PFSK-1 (cell line): ENCODE data around the gene OTOP1.

Source experiments
- FOXP2 ChIP-seq: optimal IDR thresholded peaks from 2 replicates; pipeline ENCODE3; 2011; ENCODE audit warnings: borderline replicate concordance, control low read depth, inconsistent platforms; ENCODE audit not compliant: insufficient read depth; ENCODE audit errors: extremely low read length, extremely low read depth
- POLR2AphosphoS5 ChIP-seq: IDR thresholded peaks from 2 replicates; pipeline ENCODE4 v1.6.1; 2012; ENCODE audit warnings: low read depth, mild to moderate bottlenecking, control low read depth, low read length, moderate library complexity
- SIN3A ChIP-seq: IDR thresholded peaks from 2 replicates; pipeline ENCODE4 v1.6.1; 2012; ENCODE audit warnings: mild to moderate bottlenecking, low read length, moderate library complexity, borderline replicate concordance; ENCODE audit not compliant: insufficient read depth
- TAF1 ChIP-seq: IDR thresholded peaks from 2 replicates; pipeline ENCODE4 v1.6.1; 2012; ENCODE audit warnings: low read length, control low read depth, borderline replicate concordance; ENCODE audit not compliant: insufficient read depth
- TF ChIP-seq, protein P1 (sequence below), 2 experiments: IDR thresholded peaks; 2 replicates each; pipeline versions ENCODE4 v1.6.1 to v1.8.0; 2011 to 2012; ENCODE audit warnings: low read depth in 2 of 2, low read length in 2 of 2, control low read depth in 1 of 2, inconsistent platforms in 1 of 2, mild to moderate bottlenecking in 1 of 2, moderate library complexity in 1 of 2; ENCODE audit not compliant: insufficient read depth in 1 of 2

OTOP1 gene

DNA sequence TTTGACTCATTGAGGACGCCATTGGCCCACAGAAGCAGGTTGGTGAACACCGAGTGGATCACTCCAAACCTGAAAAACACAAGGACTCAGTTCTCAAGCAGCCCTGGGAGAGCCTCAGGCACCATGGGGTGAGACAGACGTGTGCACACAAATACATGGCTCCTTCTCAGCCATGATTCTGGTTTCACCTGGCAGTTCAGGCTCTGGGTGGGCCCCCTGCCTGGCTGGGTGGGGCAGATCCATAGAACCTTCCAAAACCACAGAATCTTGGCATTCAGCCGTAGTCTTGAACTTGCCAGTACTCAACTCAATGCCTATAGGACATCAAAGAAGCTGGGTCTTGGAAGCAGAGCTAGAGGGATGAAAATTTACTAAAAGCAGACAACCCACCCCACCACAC, 24.2 kb downstream of the OTOP1 start:
- TF ChIP-seq TAF1 (no peak), FOXP2 (no peak)
- TF ChIP-seq, protein P1, sequence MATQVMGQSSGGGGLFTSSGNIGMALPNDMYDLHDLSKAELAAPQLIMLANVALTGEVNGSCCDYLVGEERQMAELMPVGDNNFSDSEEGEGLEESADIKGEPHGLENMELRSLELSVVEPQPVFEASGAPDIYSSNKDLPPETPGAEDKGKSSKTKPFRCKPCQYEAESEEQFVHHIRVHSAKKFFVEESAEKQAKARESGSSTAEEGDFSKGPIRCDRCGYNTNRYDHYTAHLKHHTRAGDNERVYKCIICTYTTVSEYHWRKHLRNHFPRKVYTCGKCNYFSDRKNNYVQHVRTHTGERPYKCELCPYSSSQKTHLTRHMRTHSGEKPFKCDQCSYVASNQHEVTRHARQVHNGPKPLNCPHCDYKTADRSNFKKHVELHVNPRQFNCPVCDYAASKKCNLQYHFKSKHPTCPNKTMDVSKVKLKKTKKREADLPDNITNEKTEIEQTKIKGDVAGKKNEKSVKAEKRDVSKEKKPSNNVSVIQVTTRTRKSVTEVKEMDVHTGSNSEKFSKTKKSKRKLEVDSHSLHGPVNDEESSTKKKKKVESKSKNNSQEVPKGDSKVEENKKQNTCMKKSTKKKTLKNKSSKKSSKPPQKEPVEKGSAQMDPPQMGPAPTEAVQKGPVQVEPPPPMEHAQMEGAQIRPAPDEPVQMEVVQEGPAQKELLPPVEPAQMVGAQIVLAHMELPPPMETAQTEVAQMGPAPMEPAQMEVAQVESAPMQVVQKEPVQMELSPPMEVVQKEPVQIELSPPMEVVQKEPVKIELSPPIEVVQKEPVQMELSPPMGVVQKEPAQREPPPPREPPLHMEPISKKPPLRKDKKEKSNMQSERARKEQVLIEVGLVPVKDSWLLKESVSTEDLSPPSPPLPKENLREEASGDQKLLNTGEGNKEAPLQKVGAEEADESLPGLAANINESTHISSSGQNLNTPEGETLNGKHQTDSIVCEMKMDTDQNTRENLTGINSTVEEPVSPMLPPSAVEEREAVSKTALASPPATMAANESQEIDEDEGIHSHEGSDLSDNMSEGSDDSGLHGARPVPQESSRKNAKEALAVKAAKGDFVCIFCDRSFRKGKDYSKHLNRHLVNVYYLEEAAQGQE (IDR thresholded peaks at IDR 0.05; ENCODE audit: insufficient read depth in 1 of 2, low read depth in 2 of 2, low read length in 2 of 2): no peak

DNA sequence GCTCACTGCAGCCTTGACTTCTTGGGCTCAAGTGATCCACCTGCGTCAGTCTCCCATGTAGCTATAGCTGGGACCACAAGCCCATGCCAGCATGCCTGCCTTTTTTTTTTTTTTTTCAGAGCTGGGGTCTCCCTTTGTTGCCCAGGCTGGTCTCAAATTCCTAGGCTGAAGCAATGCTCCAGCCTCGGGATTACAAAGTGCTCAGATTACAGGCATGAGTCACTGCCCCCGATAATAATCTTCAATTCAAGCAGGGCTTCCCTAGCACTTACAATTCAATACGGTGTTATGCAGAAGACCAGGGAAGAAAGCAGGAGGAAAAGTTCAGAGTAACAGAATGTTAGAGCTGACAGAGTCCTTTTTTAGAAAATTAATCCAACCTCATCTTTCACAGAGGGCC, 26.1 kb downstream of the OTOP1 start:
- TF ChIP-seq POLR2AphosphoS5: no peak
- TF ChIP-seq FOXP2: no peak
- TF ChIP-seq SIN3A: no peak
- no peak for TF ChIP-seq TAF1
- TF ChIP-seq, protein P1 (IDR thresholded peaks at IDR 0.05; ENCODE audit: insufficient read depth in 1 of 2, low read depth in 2 of 2, low read length in 2 of 2): no peak

DNA sequence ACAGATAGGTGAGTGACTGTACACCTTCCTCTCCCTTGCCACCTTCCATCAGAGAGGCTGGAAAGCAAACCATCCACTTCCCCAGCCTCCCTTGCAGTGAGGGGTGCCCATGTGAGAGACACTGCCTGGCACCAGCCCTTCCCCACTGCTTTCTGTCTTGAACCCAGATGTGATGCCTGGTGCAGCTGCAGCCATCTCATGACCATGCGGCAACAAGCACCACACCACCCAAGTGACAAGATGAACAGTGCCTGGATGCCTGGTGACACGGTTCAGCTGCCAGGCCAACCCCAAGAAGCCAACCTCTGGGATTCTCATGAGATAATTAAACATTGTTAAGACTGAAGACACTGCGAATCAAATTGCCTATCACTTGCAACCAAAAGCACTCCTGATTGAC, 31.4 kb downstream of the OTOP1 start:
- no peak for TF ChIP-seq TAF1
- TF ChIP-seq FOXP2: no peak
- no peak for TF ChIP-seq SIN3A
- no peak for TF ChIP-seq POLR2AphosphoS5
- TF ChIP-seq, protein P1 (IDR thresholded peaks at IDR 0.05; ENCODE audit: insufficient read depth in 1 of 2, low read depth in 2 of 2, low read length in 2 of 2): no peak

DNA sequence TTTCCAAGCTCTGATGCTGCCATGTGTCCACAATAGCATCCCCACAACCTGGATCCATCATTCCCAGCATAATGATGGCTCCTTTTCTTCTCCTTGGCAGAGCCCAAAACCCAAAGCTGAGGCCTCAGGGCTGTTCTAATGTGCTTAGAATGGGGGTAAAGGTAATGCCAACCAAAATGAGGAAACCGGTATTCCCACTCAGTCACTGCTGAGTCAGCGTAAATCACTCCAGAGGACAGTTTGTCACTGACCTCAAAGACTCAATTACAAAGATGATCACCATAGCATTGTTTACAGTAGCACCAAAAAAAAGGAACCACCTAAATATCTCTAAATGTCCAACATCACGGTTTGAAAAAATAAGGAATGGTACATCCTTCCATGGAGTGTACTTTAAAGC, 41.2 kb downstream of the OTOP1 start:
- TF ChIP-seq POLR2AphosphoS5 (no peak), FOXP2 (no peak), SIN3A (no peak), TAF1 (no peak)
- TF ChIP-seq, protein P1 (IDR thresholded peaks at IDR 0.05; ENCODE audit: insufficient read depth in 1 of 2, low read depth in 2 of 2, low read length in 2 of 2): no peak

DNA sequence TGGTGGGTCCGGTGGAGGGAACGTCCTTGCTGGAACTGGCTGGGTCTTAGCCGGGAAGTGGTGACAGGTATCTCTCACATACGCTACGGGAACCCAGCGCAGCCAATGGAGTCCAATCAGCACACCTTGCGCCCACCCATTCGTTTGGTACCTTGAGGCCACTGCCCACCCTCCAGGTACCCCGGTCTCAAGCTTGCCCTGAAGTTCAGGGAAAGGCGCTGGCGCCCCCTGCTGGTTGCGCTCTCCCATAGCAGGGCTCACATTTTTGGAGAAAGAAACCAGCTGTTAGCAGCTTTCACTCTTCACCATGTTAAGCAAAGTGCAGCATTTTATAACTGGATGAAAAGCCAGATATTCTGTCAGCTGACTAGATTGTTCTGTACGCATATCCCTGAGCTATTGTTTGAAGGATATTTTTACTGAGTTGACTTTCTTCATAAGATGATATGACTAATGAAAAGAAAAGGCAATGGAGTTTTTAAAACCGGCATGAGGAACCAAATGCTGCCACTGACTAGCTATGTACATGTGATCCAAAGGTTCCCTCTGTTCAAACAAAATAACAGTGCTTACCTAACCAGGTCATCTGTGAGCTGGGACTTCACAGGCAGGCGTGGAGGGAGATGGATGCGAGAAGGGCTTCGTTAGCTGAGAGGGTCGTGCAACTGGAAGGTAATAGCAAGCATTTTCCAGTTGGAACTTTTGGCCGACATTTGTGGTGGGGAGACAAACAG, 43.7 kb downstream of the OTOP1 start:
- TF ChIP-seq TAF1: no peak
- no peak for TF ChIP-seq SIN3A
- TF ChIP-seq POLR2AphosphoS5: no peak
- TF ChIP-seq, protein P1 (IDR thresholded peaks at IDR 0.05; ENCODE audit: insufficient read depth in 1 of 2, low read depth in 2 of 2, low read length in 2 of 2): no peak
- no peak for TF ChIP-seq FOXP2
